HEK293 (cell line): ENCODE results near the gene CYP21A2.

Experiments
- YY1 ChIP-seq: fragments of 450-650 bp; formaldehyde crosslinking; IDR thresholded peaks from 2 replicates; pipeline ENCODE4 v1.5.1; 2018; ENCODE audit warnings: missing biosample characterization, missing genetic modification characterization
- ZNF701 ChIP-seq: fragments of 450-650 bp; formaldehyde crosslinking; IDR thresholded peaks from 2 replicates; pipeline ENCODE4 v1.5.1; 2016; ENCODE audit warnings: missing biosample characterization, missing genetic modification characterization
- ZNF747 ChIP-seq: fragments of 450-650 bp; formaldehyde crosslinking; IDR thresholded peaks from 2 replicates; pipeline ENCODE4 v1.5.1; 2016; ENCODE audit warnings: missing biosample characterization, missing genetic modification characterization
- TF ChIP-seq, protein P1 (sequence below): fragments of 450-650 bp; formaldehyde crosslinking; IDR thresholded peaks from 2 replicates; pipeline ENCODE4 v1.5.1; 2016; ENCODE audit warnings: missing biosample characterization, missing genetic modification characterization

DNA sequence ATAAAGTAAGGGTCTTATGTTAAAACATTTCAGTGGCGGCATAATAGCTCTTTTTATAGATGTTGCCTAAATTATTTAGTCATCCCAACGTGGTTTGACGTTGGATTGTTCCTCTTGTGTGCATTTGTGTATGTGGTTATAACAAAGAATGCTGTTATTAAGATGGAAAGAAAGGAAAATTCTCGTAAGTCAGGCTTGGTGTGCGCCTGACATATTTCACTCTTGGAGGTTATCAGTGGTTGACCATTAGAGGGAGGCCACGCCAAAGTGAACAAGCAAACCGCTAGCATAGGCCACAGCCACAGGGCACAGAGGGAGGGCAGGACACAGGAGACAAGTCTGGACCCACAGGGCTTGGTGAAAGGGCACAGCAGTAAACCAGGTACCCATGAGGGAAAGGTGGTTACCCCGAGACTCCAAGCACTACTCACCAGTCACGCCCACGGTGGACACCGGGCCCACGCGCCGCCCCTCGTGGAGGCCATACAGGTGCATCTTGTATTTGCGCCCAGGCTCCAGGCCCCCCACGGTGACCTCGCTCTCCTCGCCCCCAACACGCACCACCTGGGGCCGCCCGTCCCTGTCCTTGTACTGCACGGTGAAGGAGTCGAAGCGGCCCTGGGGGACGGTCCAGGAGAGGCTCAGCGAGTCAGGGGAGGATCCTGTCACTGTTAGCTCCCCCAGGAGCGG lies 22.9 kb downstream of the CYP21A2 start:
- TF ChIP-seq, protein P1, sequence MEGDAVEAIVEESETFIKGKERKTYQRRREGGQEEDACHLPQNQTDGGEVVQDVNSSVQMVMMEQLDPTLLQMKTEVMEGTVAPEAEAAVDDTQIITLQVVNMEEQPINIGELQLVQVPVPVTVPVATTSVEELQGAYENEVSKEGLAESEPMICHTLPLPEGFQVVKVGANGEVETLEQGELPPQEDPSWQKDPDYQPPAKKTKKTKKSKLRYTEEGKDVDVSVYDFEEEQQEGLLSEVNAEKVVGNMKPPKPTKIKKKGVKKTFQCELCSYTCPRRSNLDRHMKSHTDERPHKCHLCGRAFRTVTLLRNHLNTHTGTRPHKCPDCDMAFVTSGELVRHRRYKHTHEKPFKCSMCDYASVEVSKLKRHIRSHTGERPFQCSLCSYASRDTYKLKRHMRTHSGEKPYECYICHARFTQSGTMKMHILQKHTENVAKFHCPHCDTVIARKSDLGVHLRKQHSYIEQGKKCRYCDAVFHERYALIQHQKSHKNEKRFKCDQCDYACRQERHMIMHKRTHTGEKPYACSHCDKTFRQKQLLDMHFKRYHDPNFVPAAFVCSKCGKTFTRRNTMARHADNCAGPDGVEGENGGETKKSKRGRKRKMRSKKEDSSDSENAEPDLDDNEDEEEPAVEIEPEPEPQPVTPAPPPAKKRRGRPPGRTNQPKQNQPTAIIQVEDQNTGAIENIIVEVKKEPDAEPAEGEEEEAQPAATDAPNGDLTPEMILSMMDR (tag by site-specific recombination) = no peak
- TF ChIP-seq YY1 (no peak), ZNF701 (tag by site-specific recombination) (no peak), ZNF747 (tag by site-specific recombination) (no peak)
